Brain pericyte (primary cell): ENCODE measurements around the gene PTPRH.

Experiments used
- DNase-seq: peaks from one replicate; pipeline ENCODE4 v3.0.0-alpha.2; 2012; ENCODE audit warnings: low read depth, low spot score

The PTPRH gene, protein sequence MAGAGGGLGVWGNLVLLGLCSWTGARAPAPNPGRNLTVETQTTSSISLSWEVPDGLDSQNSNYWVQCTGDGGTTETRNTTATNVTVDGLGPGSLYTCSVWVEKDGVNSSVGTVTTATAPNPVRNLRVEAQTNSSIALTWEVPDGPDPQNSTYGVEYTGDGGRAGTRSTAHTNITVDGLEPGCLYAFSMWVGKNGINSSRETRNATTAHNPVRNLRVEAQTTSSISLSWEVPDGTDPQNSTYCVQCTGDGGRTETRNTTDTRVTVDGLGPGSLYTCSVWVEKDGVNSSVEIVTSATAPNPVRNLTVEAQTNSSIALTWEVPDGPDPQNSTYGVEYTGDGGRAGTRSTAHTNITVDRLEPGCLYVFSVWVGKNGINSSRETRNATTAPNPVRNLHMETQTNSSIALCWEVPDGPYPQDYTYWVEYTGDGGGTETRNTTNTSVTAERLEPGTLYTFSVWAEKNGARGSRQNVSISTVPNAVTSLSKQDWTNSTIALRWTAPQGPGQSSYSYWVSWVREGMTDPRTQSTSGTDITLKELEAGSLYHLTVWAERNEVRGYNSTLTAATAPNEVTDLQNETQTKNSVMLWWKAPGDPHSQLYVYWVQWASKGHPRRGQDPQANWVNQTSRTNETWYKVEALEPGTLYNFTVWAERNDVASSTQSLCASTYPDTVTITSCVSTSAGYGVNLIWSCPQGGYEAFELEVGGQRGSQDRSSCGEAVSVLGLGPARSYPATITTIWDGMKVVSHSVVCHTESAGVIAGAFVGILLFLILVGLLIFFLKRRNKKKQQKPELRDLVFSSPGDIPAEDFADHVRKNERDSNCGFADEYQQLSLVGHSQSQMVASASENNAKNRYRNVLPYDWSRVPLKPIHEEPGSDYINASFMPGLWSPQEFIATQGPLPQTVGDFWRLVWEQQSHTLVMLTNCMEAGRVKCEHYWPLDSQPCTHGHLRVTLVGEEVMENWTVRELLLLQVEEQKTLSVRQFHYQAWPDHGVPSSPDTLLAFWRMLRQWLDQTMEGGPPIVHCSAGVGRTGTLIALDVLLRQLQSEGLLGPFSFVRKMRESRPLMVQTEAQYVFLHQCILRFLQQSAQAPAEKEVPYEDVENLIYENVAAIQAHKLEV

GRCh38 chr19:55208880-55209692, at the start of gene PTPRH:
PTPRH (minus strand) TSS chr19:55209501; CDS start chr19:55209433, 68 bp downstream.
- no peak for DNase-seq

GRCh38 chr19:55258476-55258827, 49.2 kb upstream of the PTPRH start:
- no peak for DNase-seq

DNA sequence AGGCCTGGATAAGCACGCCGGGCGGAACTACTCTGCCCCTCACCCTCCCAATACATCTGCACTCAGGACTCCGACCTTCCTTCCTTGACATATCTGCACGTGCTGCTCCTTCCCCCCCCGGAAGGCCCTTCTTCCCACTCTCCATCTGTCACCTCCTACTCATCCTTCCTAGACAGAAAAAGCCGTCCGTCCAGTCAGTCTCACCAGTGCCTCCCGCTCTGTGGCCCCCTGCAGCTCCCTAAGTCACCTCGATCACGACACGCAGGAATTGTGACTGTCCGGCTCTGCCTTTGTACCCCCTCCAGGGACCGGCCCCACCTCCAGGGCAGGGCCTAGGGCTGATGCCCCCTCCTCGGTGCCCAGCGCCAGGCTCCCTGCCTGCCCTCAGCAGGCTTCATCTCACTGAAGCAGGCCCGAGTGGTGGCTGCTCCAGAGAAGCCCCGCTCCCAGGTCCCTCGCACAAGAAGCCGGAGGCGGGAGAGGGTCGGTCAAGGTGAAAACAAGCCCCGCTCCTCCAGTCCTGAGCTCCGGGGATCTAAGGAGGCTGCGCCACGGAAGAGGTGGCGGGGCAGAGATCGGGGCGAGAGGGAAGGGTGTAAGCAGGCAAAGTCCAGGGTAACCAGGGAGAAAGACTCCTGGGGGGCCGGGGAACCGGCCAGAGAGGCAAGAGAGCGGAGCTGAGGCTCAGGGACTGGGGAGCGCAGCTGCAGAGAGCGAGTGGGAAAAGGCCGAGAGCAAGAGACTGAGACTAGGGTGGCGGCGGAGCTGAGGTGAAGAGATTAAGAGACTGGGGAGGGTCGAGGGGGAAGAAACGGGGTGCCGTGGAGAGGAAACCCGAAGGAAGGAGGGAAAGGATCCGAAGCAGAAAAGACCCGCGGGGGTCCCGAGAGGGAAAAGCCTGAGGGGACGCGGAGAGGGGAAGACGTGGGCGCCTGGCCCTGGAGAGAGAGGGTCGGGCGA, 48.4 kb upstream of the PTPRH start:
- no peak for DNase-seq

DNA sequence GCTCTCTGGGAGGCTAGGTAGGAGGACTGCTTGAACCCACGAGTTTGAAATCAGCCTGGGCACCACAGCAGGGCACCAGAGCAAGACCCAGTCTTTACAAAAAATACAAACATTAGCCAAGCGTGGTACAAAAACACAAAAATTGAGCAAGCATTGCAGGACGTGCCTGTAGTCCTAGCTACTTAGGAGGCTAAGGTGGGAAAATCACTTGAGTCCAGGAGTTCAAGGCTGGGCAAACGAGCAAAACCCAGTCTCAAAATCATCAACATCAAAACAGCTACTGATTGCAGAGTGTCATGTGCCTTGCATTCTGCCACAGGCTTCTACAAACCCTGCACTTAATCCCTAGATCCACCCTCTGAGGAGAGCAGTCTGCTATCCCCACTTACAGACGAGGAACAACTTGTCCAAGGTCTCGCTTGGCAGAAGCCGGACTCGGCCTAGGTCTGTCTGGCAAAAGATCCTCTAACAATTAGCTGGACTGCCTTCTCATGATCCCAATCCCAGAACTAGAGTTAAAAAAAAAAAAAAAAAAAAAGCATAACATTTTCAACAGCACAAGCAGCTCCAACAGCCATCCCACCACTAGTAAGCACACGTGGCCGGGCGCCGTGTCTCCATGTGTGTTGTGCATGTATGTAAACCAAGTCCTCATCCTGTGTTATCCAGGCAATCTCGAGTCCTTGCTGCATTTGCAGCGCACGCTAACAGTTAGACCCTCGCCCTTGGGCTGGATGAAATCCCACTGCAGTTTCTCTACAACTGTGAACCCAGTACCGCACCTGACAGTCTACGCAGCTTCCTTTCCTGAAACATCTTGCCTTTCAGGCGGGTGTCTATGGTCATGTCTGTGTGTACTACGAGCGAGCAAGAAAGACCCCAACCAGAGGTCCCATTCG, 47.5 kb upstream of the PTPRH start:
- DNase-seq: no peak

GRCh38 chr19:55255618-55256423, 46.5 kb upstream of the PTPRH start:
- DNase-seq: no peak

DNA sequence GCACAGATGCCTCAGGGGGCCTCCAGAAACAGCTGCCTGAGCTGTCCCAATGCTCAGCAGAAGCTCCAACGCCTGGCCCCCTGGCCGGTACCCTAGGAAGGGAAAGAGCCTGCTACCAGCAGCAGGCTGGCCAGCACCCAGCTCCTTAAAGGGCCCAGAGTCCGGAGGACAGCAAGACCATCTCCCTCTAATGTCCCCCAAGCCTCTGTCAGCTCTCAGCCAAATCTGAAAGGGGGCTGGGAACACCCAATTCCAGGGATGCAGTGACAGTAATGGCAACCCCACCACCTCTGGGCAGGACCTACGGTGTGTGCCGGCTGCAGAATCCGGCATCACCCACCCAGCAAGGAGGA, 45.3 kb upstream of the PTPRH start:
- DNase-seq: no peak

DNA sequence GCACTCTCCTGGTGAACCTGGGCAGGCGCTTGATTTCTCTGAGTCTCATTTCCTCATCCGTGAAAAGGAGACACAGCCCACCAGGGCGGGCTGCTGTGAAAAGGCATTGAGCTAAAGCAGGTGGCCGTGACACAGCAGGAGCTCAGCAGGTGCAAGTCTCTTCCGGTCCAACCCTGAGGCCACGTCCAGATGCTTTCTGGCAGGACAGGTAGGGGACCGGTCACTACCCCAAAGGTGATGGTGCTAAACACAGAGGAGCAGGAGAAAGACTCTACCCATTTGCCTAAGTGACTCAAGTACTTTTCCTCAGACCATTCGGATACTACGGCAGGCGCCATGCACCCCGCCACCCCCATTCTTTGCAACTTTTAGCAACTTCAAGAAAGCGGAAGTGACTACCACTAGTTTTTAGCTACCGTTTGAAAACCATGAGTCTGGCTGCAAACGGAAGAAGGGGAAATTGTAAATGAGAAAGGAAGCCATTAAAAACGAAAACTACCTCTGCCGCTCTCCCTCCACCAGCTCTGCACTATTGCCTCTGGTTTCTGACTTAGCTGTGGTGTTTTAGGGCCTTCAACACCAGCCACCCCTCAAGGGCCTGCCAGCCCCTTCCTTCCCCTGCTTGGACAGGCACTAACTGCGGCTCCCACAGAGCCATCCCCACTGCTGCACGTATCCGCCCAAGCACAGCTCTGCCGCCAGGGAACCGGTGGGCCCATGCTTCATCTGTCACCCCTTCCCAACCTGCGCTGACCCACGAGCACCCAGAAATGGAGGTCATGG, 44.7 kb upstream of the PTPRH start:
- DNase-seq: no peak

DNA sequence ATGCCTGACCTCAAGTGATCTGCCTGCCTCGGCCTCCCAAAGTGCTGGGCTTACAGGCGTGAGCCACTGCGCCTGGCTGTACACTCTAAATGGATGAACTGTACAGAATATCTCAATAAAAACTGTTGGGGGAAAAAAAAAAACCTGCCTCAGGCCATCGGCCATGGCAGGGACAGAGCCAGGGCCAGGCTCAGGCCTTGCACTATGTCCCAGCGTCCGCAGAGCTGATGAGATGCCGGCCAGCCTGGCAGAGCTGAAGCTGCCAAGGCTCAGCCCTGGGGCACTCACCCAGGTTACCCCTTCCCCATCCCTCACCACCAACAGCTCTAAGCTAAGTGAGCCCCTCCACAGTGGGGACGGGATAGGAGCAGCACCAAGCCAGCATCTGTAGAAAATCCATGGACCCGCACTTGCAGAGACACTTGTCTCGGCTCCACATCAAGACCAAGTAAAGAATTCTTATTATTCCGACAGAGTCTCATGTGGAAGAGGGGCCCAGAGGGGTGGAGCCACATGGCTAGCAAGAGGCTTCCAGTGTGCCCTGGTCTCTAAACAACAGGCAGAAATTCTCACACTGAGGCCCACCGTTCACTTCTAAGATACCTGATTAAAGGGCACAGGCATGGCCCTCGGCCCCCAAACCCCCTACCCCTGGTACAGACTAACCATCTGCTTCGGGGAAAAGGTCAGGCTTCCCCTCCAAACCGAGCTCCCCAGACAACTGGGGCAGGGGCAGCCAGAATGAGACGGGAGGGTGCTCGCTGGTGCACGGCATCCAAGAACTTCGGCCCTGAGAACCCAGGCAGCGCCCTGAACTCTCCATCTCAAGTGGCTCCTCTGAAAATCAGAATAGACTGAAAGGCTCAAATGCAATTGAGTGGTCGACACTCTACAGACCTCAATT, 43.7 kb upstream of the PTPRH start:
- DNase-seq: no peak

GRCh38 chr19:55251341-55252081, 42.2 kb upstream of the PTPRH start:
- DNase-seq: no peak

GRCh38 chr19:55250262-55251036, 41.1 kb upstream of the PTPRH start:
- no peak for DNase-seq

GRCh38 chr19:55249841-55250240, 40.5 kb upstream of the PTPRH start:
- DNase-seq: no peak

- DNase-seq: no peak
These were observed 39.4 kb upstream of the PTPRH start for GRCh38 chr19:55248704-55249103.

GRCh38 chr19:55248166-55248675, 38.9 kb upstream of the PTPRH start:
- no peak for DNase-seq

DNA sequence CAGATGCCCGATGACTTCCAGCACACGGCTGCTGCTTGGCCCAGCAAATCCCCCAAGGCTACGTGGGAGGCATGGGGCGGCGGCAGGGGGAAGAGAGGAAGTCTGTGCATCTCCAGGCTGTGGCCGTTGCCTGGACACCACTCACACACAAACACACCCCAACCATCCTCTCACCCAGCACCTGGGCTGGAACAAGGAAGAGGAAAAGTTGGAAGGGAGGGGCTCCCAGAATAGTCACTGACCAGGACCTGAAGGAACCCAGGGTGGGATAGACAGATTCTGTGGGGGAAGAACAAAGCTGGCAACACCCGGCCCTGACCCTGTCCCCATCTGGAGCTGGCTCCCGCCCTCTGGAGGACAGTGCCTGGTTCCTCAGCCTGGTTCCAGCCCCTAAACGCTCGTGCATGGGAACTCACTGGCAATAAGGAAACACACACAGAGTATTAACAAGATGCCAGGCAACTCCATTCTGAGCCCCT, 38.4 kb upstream of the PTPRH start:
- no peak for DNase-seq
